Spinal cord (tissue), 10 donors: ENCODE measurements around the gene QSOX2. TPM values are rescaled to one million over a fixed set of nuclear protein-coding genes. Genes with fewer than 3 reads are reported as not detected.

Source experiments
- DNase-seq, 6 donors: peaks; one replicate each; pipeline versions ENCODE4 v3.0.0 to v3.0.0-alpha.2; 2013 to 2015; ENCODE audit warnings: low spot score in 6 of 6, low read depth in 4 of 6
- H3K27ac ChIP-seq: one replicate; pipeline ENCODE4 v1.5.1; 2013; ENCODE audit warnings: low read depth, low read length, control low read depth
- H3K27me3 ChIP-seq: one replicate; pipeline ENCODE4 v1.6.1; 2013; ENCODE audit warnings: low read length; ENCODE audit not compliant: control insufficient read depth, insufficient read depth
- H3K36me3 ChIP-seq: one replicate; pipeline ENCODE4 v1.6.1; 2013; ENCODE audit warnings: low read length; ENCODE audit not compliant: control insufficient read depth, insufficient read depth
- H3K4me1 ChIP-seq: one replicate; pipeline ENCODE4 v1.6.1; 2013; ENCODE audit warnings: low read length; ENCODE audit not compliant: control insufficient read depth, insufficient read depth
- H3K4me3 ChIP-seq: one replicate; pipeline ENCODE4 v1.5.1; 2013; ENCODE audit warnings: low read depth, low read length, control low read depth
- H3K9me3 ChIP-seq: one replicate; pipeline ENCODE4 v1.6.1; 2013; ENCODE audit warnings: low read length; ENCODE audit not compliant: control insufficient read depth, insufficient read depth
- WGBS: methylation state at CpG from one replicate; pipeline ENCODE4 v1.1.5; 2013; ENCODE audit warnings: missing lambda C conversion rate; ENCODE audit not compliant: insufficient coverage; 5-methylcytosine and 5-hydroxymethylcytosine counted together
- polyA plus RNA-seq, 2 donors: library from polyadenylated mRNA; unstranded; fragments of 120-200 nt; gene quantifications; one replicate each; pipeline ENCODE4 v1.2.1, GENCODE V29; 2013; ENCODE audit not compliant: insufficient read length in 2 of 2
- total RNA-seq, 2 donors: library from RNA; depleted of rRNA in 1 of 2; stranded (reverse); fragments of 120-200 nt in 1 of 2; fragments of >200 nt in 1 of 2; gene quantifications; one replicate each; pipeline versions ENCODE4 v1.2.3 to v1.2.4, GENCODE V29; 2013 to 2014
- donor health status: healthy.

Gene QSOX2
- total and polyA plus RNA-seq, 4 donors = 7.2 to 17.0 (median 13.6) TPM

- DNase-seq = peak in 2 of 6 donors; percentile 51 to 69
- H3K27ac ChIP-seq = no peak overlapping the region
These were observed 19.6 kb downstream of the QSOX2 start for GRCh38 chr9:136225748-136226679.

GRCh38 chr9:136225366-136225747 lies 20.3 kb downstream of the QSOX2 start:
- H3K4me3 ChIP-seq = no peak overlapping the region
- peaks cover 63% of the 10 kb centered on the region for H3K36me3 ChIP-seq
- DNase-seq = no peak
- peaks cover 22% of the 10 kb centered on the region for H3K4me1 ChIP-seq
- no peaks in the 10 kb centered on the region for H3K9me3 ChIP-seq
- no peaks in the 10 kb centered on the region for H3K27me3 ChIP-seq
- 85% methylated on average over 15 of the region's 19 CpGs for WGBS
- H3K27ac ChIP-seq = no peak overlapping the region

More at GRCh38 chr9:136225748-136226679, 19.6 kb downstream of the QSOX2 start:
- peaks cover 22% of the 10 kb centered on the region for H3K4me1 ChIP-seq
- H3K4me3 ChIP-seq = no peak overlapping the region
- H3K27me3 ChIP-seq = no peaks in the 10 kb centered on the region
- H3K36me3 ChIP-seq = peaks cover 61% of the 10 kb centered on the region
- H3K9me3 ChIP-seq = no peaks in the 10 kb centered on the region
- 74% methylated on average over 27 of the region's 30 CpGs for WGBS

- Histone ChIP-seq H3K4me3 (no peak overlapping the region), H3K4me1 (peaks cover 13% of the 10 kb centered on the region), H3K36me3 (peaks cover 75% of the 10 kb centered on the region), H3K9me3 (no peaks in the 10 kb centered on the region), H3K27me3 (no peaks in the 10 kb centered on the region), H3K27ac (no peak overlapping the region)
- DNase-seq = no peak
- 93% methylated on average over 24 of the region's 30 CpGs for WGBS
These were observed 21.6 kb downstream of the QSOX2 start for GRCh38 chr9:136223871-136224640.

GRCh38 chr9:136222906-136223285 lies 22.7 kb downstream of the QSOX2 start:
- H3K36me3 ChIP-seq = peaks cover 84% of the 10 kb centered on the region
- peaks cover 9% of the 10 kb centered on the region for H3K4me1 ChIP-seq
- no peaks in the 10 kb centered on the region for H3K9me3 ChIP-seq
- WGBS = 90% methylated on average over 13 of the region's 13 CpGs
- no peak overlapping the region for H3K4me3 ChIP-seq
- no peaks in the 10 kb centered on the region for H3K27me3 ChIP-seq
- no peak overlapping the region for H3K27ac ChIP-seq
- no peak for DNase-seq

- 96% methylated on average over 38 of the region's 38 CpGs for WGBS
These were observed 23.3 kb downstream of the QSOX2 start for GRCh38 chr9:136222166-136222905.

GRCh38 chr9:136220017-136220729 lies 25.4 kb downstream of the QSOX2 start:
- H3K4me1 ChIP-seq = no peaks in the 10 kb centered on the region
- DNase-seq = no peak
- 92% methylated on average over 10 of the region's 15 CpGs for WGBS
- H3K9me3 ChIP-seq = no peaks in the 10 kb centered on the region
- no peaks in the 10 kb centered on the region for H3K27me3 ChIP-seq
- no peak overlapping the region for H3K27ac ChIP-seq
- no peak overlapping the region for H3K4me3 ChIP-seq
- H3K36me3 ChIP-seq = peaks cover 90% of the 10 kb centered on the region

More at GRCh38 chr9:136222166-136222905, 23.3 kb downstream of the QSOX2 start:
- Histone ChIP-seq H3K4me3 (no peak overlapping the region), H3K36me3 (peaks cover 90% of the 10 kb centered on the region), H3K27ac (no peak overlapping the region), H3K27me3 (no peaks in the 10 kb centered on the region), H3K4me1 (peaks cover 9% of the 10 kb centered on the region), H3K9me3 (no peaks in the 10 kb centered on the region)
- no peak for DNase-seq

- WGBS = 84% methylated on average over 9 of the region's 13 CpGs
These were observed 26.3 kb downstream of the QSOX2 start for GRCh38 chr9:136219276-136219675.

GRCh38 chr9:136218673-136219072 lies 26.9 kb downstream of the QSOX2 start:
- Histone ChIP-seq H3K4me3 (no peak overlapping the region), H3K9me3 (no peaks in the 10 kb centered on the region), H3K4me1 (no peaks in the 10 kb centered on the region), H3K27ac (no peak overlapping the region), H3K36me3 (peaks cover 94% of the 10 kb centered on the region), H3K27me3 (no peaks in the 10 kb centered on the region)
- WGBS = 86% methylated on average over 15 of the region's 15 CpGs
- DNase-seq = no peak

More at GRCh38 chr9:136219276-136219675, 26.3 kb downstream of the QSOX2 start:
- Histone ChIP-seq H3K36me3 (peaks cover 95% of the 10 kb centered on the region), H3K27ac (no peak overlapping the region), H3K4me3 (no peak overlapping the region), H3K27me3 (no peaks in the 10 kb centered on the region), H3K4me1 (no peaks in the 10 kb centered on the region), H3K9me3 (no peaks in the 10 kb centered on the region)
- no peak for DNase-seq

- Histone ChIP-seq H3K4me1 (no peaks in the 10 kb centered on the region), H3K9me3 (no peaks in the 10 kb centered on the region), H3K36me3 (peaks cover 93% of the 10 kb centered on the region), H3K27me3 (no peaks in the 10 kb centered on the region), H3K4me3 (no peak overlapping the region), H3K27ac (no peak overlapping the region)
- WGBS = 90% methylated on average over 13 of the region's 16 CpGs
- no peak for DNase-seq
These were observed 27.3 kb downstream of the QSOX2 start for GRCh38 chr9:136218271-136218670.
